EL (cell line): ENCODE measurements around the gene COBL.
A peak's percentile ranks its signal among the peaks of the same experiment; 100 is the strongest.
"Not testable (repeated sequence)": the region's sequence is repeated elsewhere in the genome, so short reads cannot be mapped to it uniquely, and the experiment has no call there.

ENCODE experiments used
- DNase-seq: peaks from one replicate; pipeline ENCODE4 v3.0.0-alpha.2; 2016

The COBL gene

GRCh38 chr7:51014811-51015210 is 301.8 kb downstream of the COBL start:
- DNase-seq: no peak

GRCh38 chr7:51013861-51014511 is 302.6 kb downstream of the COBL start:
- DNase-seq: no peak

GRCh38 chr7:51013218-51013786 is 303.3 kb downstream of the COBL start:
- DNase-seq: no peak

DNA sequence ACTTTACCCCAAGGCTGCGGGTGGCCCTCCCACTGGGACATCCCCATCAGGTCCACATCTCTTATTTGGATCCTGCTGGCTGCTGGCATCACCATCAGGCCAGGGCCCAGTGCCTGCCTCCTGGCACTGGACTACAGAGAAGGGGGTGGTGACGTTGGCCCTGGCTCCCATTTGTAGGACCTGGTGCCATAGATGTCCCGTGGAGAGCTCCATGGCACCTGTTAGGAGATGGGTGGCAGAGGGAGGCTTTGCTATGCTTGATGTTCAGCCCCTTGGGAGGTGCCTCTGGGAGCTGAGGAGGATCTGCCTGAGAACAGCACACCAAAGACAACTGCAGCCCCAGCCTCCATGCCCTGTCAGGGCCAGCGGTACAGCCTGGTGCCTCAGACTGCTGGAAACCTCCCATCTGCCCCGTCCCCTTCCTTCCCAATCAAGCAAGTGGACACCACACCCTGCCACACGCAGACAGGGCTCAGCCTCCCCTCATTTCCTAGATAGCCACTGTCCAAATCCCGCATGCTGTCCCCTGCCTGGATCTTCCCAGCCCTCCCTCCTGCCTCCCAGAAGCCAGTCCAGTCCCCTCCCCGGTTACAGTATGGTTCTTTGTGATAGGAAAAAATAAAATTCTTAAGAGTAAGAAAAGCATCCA is 303.9 kb downstream of the COBL start:
- DNase-seq: no peak

DNA sequence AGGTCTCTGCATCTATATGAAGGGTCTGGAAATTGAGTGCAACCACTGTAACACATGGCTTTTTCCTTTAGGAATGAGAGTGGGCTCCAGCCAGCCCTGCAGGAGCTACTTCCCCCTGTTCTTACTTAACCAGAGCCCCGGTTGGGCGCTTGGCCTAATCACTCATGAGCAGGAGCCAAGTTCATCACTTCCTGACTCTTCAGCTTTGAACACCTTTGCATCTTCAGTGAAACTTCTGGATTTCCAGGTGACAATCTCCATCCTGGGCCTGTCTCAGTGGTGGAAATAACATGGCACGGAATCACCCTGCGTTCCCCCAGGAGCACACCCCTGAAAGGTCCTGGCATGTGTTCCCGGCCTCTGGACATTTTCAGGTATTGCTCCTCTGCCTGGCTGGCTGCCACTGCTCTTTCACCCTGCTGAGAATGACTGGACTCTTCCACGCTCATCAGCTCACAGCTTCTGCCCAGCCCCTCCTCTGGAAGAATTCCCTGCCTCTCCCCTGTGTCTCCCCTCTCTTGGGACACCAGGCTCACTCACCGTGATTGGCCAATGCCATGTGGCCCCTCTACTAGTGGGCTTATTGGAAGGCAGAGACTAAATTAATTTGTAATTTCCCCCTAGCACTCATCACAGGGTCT is 304.8 kb downstream of the COBL start:
- no peak for DNase-seq

DNA sequence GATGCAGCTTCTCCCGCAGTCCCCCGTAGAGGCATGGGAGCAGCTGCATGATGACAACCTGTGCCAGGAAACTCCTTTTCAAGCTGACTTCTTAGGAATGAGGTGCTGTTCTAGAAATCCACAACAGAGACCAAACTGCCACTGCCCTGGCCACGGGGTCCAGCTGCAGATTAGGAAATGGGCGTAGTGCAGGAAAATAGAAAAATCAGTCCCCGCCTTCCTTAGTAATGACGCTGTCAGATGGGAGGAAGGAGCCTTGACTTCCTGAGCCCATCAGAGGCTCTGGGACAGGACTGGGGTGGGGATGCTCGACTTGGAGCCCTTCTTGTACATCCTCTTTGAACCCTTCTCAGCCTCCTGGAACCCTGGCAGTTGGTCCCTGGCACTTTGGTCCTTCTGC is 306.1 kb downstream of the COBL start:
- DNase-seq: no peak

DNA sequence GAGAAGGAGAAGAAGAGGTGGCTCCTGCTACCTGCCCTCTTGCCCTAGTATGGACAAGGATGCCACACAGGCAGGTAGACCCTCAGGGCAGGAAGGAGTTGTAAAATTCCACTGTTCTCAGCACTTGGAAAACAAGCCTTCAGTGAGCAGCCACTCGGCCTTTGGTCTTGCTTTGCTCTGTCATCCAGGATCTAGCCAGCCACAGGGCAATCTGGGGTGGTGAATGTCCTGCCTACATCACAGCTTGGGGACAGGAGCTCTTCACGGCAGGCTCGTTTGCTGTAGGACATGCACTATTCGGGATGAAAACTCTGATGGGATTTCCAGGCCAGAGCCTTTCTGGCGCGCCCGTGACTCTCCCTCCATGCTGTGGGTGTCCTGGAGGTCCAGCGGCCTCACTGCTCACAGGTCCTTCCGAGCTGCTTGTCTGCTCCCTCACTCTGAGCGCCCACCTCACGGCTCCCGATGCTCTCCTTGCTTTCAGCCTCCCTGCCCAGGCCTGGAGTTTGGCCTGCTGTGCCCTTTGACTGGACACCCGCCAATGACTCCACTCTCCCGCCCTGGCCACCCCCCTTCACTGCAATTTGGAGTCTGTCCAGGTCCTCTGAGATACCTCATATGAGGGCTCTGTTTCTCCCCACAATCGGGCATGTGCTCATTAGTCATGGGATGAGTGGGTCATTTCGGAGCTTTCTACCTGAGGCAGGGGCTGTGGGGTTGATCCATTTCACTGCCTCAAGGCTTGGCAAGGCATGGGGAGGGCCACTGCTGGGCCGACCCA is 306.7 kb downstream of the COBL start:
- peak; percentile 84 for DNase-seq

DNA sequence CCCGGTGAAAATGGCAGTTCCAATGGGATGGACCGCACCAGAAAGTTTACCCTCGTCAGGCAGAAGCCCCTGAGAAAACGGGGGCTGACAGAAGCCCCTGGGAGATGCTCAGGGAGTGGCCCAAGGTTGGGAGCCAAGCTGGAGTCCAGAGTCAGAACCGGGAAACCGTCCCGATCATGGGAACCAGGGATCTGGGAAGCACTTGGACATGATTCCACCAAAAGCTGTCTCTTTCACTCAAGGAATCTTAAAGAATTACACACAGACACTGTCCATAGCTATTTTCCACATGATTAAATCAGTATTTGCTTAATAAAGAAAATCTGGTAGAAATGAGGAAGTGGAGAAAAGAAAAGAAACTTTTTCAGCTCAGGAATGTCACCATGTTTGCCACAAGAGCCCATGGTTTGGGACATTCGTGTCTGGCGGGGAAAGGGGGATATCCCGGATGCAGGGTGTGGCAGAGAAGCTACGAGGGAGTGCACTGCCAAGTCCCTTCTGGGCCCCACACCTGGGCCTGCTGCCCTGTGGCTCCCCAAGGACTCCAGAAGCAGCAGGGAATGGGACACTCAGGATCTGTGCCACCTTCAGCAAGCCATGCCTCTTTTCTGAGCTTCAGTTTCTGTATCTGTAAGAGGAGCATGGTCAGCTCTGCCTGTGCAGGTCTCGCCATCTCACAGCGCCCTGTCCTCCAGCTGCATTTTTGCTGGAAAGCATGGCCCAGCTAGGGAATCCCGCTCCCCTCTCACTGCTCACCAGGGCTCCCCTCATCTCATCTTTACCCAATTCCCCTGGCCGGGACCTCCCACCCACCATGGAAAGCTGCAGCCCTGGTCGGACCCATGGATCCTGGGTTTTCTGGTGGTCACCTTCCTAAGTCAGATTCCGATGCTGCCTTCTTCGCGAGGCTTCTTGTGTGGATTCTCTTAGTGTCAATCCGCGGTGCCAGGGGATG is 308.8 kb downstream of the COBL start:
- no peak for DNase-seq

DNA sequence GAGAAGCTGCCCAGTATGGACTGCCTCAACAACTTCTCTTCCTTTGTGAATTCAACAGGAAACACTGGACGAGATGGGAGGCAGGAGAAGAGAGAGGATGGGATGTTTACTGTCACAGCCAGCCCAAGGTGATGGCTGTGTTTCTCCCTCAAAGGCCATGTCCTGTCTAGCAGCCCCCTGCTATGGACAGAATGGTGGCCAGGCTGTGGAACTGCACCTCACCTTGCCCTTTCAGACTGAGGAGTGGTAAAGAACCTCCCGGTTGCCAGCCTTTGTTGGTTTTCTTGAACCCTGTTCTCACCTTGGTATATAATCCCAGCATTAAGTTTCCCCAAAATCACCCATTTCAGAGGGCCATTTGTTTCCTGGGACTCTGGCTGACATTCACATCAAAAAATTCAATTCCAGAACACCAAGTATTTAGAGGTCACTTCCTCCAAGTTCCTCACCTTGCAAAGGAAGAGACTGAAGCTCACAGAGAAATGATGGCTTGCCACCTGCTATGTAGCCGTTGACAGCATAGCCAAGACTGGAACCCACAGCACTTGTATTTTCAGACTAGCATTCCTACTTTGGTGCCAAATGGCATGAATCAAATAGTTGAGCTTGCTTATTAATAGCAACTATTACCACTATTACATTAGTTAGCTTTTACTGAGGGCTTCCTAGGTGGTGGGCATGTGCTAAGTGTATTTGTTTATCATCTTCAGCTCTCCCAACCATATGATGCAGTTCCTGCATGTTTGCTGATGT is 309.9 kb downstream of the COBL start:
- DNase-seq: no peak

GRCh38 chr7:51005074-51005473 is 311.5 kb downstream of the COBL start:
- no peak for DNase-seq

DNA sequence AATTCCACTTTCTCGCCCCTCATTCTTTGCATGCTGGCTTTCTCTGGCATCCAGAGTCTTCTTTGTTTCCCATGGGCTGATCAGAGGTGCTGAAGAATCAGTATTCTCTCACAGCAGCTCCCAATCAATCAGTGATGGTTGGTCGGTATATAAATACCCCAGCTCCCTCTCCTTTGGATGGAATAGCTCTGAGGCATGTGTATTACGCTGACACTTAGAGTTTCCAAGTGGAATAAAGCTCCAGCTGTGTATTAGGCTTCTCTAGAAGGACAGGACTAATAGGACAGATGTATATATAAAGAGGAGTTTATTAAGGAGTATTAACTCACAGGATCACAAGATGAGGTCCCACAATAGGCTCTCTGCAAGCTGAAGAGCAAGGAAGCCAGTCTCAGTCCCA is 315.7 kb downstream of the COBL start:
- no peak for DNase-seq

GRCh38 chr7:50994753-50995319 is 321.8 kb downstream of the COBL start:
- DNase-seq: no peak

DNA sequence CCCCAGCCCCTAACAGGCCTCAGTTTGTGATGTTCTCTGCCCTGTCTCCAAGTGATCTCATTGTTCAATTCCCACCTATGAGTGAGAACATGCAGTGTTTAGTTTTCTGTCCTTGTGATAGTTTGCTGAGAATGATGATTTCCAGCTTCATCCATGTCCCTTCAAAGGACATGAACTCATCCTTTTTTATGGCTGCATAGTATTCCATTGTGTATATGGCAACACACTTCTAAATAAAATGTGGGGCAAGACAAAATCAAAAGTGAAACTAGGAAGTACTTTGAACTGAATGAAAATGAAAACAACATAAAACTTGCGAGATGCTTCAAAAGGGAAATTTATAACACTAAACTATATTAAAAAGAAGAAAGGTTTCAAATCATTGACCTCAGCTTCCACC is 326.4 kb downstream of the COBL start:
- DNase-seq: not testable (repeated sequence)

- no peak for DNase-seq
Measured at GRCh38 chr7:50988988-50989387, 327.6 kb downstream of the COBL start.

DNA sequence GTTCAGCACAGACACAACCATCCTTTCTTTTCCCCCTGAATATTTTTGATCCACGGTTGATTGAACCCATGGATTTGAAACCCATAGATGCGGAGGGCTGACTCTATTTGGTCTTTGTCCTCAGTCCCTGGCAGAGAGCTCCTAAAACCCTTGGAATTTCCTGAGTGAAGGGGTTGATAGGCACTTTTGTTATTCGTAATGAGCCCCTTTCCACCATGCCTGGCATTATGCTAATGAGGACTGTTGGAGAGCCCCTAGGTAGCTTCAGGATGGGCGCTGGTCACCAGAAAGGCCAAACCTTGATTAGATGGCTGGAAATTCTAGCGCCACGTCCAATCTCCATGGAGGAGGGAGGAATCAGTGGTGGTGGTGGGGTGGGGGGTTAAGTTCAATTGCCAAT is 328.1 kb downstream of the COBL start:
- DNase-seq: no peak

- no peak for DNase-seq
Measured at GRCh38 chr7:50985096-50985495, 331.5 kb downstream of the COBL start.

DNA sequence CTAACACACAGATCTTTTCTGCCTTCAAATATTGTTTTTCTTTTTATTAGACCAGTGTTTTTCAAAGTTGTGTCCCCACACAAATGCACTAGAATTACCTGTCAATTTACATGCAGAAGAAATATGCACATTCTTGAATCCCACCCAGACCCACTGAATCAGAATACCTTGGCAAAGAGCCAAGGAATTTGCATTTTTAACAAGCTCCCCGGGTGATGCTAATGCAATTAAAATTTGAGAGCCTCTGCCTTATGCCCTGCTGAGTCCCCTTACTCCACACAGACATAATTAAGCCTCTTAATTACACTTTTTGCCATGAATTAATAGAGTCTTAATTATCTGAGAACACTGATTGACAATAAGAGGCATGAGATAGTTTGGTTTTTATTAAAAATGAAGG is 332.8 kb downstream of the COBL start:
- no peak for DNase-seq

GRCh38 chr7:50982626-50983025 is 334.0 kb downstream of the COBL start:
- peak; percentile 2 for DNase-seq

DNA sequence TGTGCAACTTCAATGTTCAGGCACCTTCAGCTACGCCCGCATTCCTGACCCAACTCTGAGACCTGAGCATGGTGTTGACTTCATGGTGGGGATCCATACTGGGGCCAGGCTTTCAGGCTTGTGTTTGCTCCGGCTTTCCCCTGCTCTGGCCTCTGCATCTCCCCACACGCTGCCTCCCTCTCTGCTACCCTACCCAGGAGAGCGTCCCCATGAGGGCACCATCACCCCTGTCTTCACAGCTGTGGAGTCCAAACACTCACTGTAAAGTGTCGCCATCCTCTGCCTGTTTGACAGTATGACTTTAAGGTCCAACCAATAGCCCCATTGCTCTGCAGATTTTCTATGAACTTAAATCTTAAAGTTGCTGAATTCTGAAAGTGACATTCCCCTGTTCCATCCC is 334.9 kb downstream of the COBL start:
- no peak for DNase-seq

- DNase-seq: no peak
Measured at GRCh38 chr7:50980411-50980810, 336.2 kb downstream of the COBL start.

DNA sequence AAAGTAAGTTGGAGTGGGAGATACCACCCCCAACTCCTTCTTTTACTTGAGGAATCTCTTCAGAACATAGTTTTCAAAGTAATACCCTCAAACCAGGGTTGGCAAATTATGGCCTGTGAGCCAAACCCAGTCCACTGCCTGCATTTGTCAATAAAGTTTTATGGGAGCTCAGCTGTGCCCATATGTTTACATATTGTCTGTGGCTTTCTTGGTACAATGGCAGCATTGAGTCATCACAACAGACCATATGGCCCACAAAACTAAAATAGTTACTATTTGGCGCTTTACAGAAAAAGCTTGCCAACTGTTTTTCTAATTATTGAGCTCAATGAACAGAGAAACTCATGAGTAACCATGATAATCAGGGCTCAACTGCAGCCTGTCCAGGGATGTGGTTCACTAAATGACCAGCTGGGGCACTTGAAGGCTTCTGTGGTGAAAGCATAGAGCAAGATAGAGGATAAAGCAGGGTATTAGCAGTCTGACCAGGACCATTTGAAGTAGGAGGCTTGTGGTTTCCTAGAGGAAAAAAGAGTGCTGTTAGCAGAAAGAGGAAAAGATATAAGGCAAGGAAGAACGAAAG is 337.9 kb downstream of the COBL start:
- peak; percentile 12 for DNase-seq
